HEK293 (cell line): ENCODE measurements around the gene MRPL11.

Source experiments
- CTCF ChIA-PET: fragments of 350-600 bp; formaldehyde crosslinking; extraction: SDS; loops from one replicate; lab custom pipeline; 2021; ENCODE audit warnings: antibody characterized with exemption; lab: Yijun Ruan, JAX
- POLR2A ChIA-PET: fragments of 300-600 bp; formaldehyde crosslinking; extraction: SDS; loops from one replicate; lab custom pipeline; 2020; ENCODE audit warnings: antibody characterized with exemption, inconsistent platforms; lab: Yijun Ruan, JAX
- H3K27ac ChIP-seq: fragments of 200-500 bp; sonication (Bioruptor generic); 2 replicates; pipeline ENCODE4 v1.5.1; 2014; ENCODE audit warnings: low read depth, low read length, control low read depth, inconsistent platforms; ENCODE audit errors: extremely low read depth
- H3K36me3 ChIP-seq, 2 experiments: fragments of 200-500 bp in 1 of 2; sonication (Bioruptor generic) in 1 of 2; 1 replicate in 1 of 2; 2 replicates in 1 of 2; pipeline ENCODE4 v1.5.1; 2014 to 2017; ENCODE audit warnings: inconsistent platforms in 2 of 2, low read length in 2 of 2; ENCODE audit not compliant: control insufficient read depth in 2 of 2, insufficient read depth in 1 of 2
- H3K4me1 ChIP-seq: fragments of 200-500 bp; sonication (Bioruptor generic); 2 replicates; pipeline ENCODE4 v1.5.1; 2014; ENCODE audit warnings: mild to moderate bottlenecking, low read length, inconsistent platforms; ENCODE audit not compliant: control insufficient read depth, insufficient read depth
- H3K4me3 ChIP-seq: 2 replicates; pipeline ENCODE4 v1.5.1; 2011; ENCODE audit warnings: low read depth, mild to moderate bottlenecking, control low read depth, low read length, moderate library complexity
- H3K9me3 ChIP-seq: fragments of 200-500 bp; sonication (Bioruptor generic); 2 replicates; pipeline ENCODE4 v1.5.1; 2014; ENCODE audit warnings: low read depth, low read length, inconsistent platforms; ENCODE audit not compliant: control insufficient read depth, insufficient read depth
- SCRT2 ChIP-seq: fragments of 450-650 bp; formaldehyde crosslinking; IDR thresholded peaks from 2 replicates; pipeline ENCODE4 v1.5.1; 2016; ENCODE audit warnings: missing biosample characterization, missing genetic modification characterization
- ZBTB17 ChIP-seq: fragments of 450-650 bp; formaldehyde crosslinking; IDR thresholded peaks from 2 replicates; pipeline ENCODE4 v1.5.1; 2016; ENCODE audit warnings: missing biosample characterization, missing genetic modification characterization
- ZNF341 ChIP-seq: fragments of 450-650 bp; formaldehyde crosslinking; IDR thresholded peaks from 2 replicates; pipeline ENCODE4; 2016; ENCODE audit warnings: low read depth, missing biosample characterization, missing genetic modification characterization
- ZNF600 ChIP-seq: fragments of 450-650 bp; formaldehyde crosslinking; IDR thresholded peaks from 2 replicates; pipeline ENCODE4 v1.5.1; 2016; ENCODE audit warnings: missing biosample characterization, missing genetic modification characterization
- ZNF654 ChIP-seq: fragments of 450-650 bp; formaldehyde crosslinking; IDR thresholded peaks from 2 replicates; pipeline ENCODE4 v1.5.1; 2016; ENCODE audit warnings: low read depth, missing biosample characterization, missing genetic modification characterization
- ZNF701 ChIP-seq: fragments of 450-650 bp; formaldehyde crosslinking; IDR thresholded peaks from 2 replicates; pipeline ENCODE4 v1.5.1; 2016; ENCODE audit warnings: missing biosample characterization, missing genetic modification characterization
- ZNF830 ChIP-seq: fragments of 450-650 bp; IDR thresholded peaks from 2 replicates; pipeline ENCODE4 v1.5.0; 2018; ENCODE audit warnings: missing biosample characterization, missing genetic modification characterization, low read depth, mild to moderate bottlenecking, moderate library complexity
- TF ChIP-seq, protein P1 (sequence below): fragments of 450-650 bp; formaldehyde crosslinking; IDR thresholded peaks from 2 replicates; pipeline ENCODE4 v1.5.1; 2016; ENCODE audit warnings: missing biosample characterization, missing genetic modification characterization, borderline replicate concordance
- TF ChIP-seq, protein P2 (sequence below): fragments of 450-650 bp; formaldehyde crosslinking; IDR thresholded peaks from 2 replicates; pipeline ENCODE4 v1.5.1; 2016; ENCODE audit warnings: missing biosample characterization, missing genetic modification characterization, low read depth
- TF ChIP-seq, protein P3 (sequence below): fragments of 450-650 bp; formaldehyde crosslinking; IDR thresholded peaks from 2 replicates; pipeline ENCODE4 v1.5.1; 2016; ENCODE audit warnings: missing biosample characterization, missing genetic modification characterization
- TF ChIP-seq, protein P4 (sequence below): fragments of 450-650 bp; formaldehyde crosslinking; IDR thresholded peaks from 2 replicates; pipeline ENCODE4 v1.5.1; 2016; ENCODE audit warnings: missing biosample characterization, missing genetic modification characterization

Gene MRPL11

DNA sequence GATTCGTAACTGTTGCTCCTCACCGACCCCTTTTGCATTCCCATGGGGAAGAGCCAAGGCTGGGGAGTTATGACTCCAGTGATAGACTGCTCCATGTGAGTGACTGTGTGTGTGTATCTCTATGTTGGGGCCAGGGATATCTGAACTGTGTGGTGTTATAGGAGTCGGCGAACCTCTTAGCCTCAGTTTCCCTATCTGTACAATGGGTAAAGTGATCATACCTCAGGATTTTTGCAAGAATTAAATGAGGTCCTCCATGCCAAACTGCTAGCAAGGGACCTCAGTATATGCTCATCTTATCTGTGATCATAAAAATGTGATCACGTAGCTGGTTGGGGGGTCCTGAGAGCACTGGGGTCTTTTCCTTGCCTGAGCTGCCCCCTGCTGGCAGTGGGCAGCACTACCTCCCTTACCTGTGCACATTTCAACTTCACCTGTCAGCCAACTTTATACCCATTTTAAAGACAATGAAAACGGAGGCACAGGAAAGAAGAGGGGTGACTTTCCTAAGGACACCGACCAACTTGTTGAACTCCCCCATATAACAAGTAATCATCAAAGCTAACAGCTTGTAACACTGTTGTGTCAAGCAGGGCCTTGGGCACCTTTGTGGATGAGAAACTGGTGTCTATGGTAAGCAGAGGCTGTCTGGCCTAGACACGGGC lies 40.2 kb upstream of the MRPL11 start (continued):
- no peak for TF ChIP-seq ZNF830
- peak; percentile 33; the same call in 1 of the 2 replicates for TF ChIP-seq ZNF654 (tag by site-specific recombination)
- no peak for TF ChIP-seq ZNF600 (tag by site-specific recombination)
- 0 out of 2 replicates have a peak, but pooled peaks have one; percentile 20 for TF ChIP-seq SCRT2 (tag by site-specific recombination)

DNA sequence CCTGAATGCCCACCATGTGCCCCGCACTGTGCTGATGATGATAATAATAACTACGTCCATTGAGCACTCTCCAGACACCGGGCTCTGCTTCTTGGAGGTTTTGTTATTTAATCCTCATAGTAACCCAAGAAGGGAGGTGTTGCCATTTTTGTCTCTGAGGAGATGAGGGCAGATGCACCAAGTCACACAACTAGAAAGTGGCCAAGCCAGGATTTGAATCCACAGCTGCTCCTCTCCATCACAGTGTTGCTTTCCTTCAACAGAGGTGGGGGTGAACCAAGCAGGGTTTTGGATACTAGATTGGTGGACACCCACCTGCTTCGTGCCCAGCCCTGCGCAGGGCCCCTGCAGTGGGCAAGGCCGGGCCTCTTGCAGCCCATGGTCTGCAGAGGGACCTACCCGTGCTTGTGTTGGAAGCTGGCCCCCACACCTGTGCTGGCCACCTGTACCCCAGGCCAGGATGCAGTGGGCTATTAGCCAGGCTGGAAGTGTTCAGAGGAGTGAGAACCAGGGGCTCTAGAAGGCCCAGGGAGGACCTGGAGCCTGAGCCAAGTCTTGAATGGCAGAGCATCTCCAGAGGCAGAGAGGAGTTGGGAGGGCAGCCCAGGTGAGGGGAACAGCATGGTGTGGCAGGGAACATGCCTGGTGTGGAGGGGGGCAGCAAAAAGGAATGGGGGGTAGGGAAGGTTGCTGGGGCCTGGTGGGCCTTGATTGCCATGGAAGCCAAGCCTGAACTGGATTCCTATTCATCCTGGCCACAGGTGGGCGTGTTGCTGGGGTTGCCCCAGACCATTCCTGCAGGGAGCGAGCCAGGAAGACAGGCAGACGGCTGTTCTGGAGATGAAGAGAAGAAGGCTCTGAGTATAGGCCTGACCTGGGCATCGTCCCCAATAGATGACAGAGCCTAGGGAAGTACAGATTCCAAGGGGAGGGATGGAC lies 38.9 kb upstream of the MRPL11 start:
- Histone ChIP-seq H3K4me3 (no peak overlapping the region), H3K36me3 (peaks cover 0 to 36% of the 10 kb centered on the region in 2 experiments; a peak in 2 of 3 replicates)
- POLR2A ChIA-PET = interaction anchor here (3.1 to 3.6 kb wide), 2 partner anchors 9 to 38 kb away, joined by 17 to 64 read pairs; partner anchors contain the start of genes MRPL11 and PELI3
- CTCF ChIA-PET = interaction anchor here (0.8 to 2.6 kb wide), 3 partner anchors 8 to 201 kb away, joined by 4 to 20 read pairs (median 9); partner anchors contain the start of gene RBM4B
- TF ChIP-seq, protein P1, sequence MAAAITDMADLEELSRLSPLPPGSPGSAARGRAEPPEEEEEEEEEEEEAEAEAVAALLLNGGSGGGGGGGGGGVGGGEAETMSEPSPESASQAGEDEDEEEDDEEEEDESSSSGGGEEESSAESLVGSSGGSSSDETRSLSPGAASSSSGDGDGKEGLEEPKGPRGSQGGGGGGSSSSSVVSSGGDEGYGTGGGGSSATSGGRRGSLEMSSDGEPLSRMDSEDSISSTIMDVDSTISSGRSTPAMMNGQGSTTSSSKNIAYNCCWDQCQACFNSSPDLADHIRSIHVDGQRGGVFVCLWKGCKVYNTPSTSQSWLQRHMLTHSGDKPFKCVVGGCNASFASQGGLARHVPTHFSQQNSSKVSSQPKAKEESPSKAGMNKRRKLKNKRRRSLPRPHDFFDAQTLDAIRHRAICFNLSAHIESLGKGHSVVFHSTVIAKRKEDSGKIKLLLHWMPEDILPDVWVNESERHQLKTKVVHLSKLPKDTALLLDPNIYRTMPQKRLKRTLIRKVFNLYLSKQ (tag by site-specific recombination) = no peak
- peak; percentile 56; the same call in 1 of the 2 replicates for TF ChIP-seq SCRT2 (tag by site-specific recombination)
- TF ChIP-seq ZNF341 (tag by site-specific recombination) = peak; percentile 58
- TF ChIP-seq, all 188 proteins: peak for 2
- H3K27ac ChIP-seq = no peak overlapping the region
- H3K9me3 ChIP-seq = no peaks in the 10 kb centered on the region
- no peaks in the 10 kb centered on the region for H3K4me1 ChIP-seq

DNA sequence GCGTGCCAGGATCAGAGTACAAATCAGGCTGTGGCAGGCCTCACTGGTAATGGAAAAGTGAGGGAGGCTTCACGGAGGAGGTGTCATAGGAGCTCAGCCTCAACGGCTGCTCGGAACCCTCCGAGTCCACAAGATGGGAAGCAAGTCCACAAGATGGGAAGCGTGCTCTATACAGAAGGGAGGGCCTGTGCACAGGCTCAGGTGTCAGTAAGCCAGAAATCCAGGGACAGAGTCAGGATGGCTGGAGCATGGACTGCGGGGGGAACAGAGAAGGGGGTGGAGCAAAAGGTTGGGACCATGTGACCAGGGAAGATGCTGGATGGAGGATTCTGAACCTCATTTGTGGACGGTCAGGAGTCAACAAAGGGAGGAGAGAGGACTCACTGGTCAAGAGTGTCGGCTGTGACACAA lies 38.2 kb upstream of the MRPL11 start:
- Histone ChIP-seq H3K4me3 (no peak overlapping the region), H3K9me3 (no peaks in the 10 kb centered on the region), H3K27ac (no peak overlapping the region), H3K4me1 (no peaks in the 10 kb centered on the region)
- CTCF ChIA-PET = interaction anchor here (0.8 kb wide), 1 partner anchor 68 kb away, joined by 4 read pairs; no protein-coding TSS in a partner anchor
- POLR2A ChIA-PET = interaction anchor here (0.9 kb wide), 1 partner anchor 10 kb away, joined by 7 read pairs; the partner anchor contains the start of gene PELI3
- TF ChIP-seq, protein P2, sequence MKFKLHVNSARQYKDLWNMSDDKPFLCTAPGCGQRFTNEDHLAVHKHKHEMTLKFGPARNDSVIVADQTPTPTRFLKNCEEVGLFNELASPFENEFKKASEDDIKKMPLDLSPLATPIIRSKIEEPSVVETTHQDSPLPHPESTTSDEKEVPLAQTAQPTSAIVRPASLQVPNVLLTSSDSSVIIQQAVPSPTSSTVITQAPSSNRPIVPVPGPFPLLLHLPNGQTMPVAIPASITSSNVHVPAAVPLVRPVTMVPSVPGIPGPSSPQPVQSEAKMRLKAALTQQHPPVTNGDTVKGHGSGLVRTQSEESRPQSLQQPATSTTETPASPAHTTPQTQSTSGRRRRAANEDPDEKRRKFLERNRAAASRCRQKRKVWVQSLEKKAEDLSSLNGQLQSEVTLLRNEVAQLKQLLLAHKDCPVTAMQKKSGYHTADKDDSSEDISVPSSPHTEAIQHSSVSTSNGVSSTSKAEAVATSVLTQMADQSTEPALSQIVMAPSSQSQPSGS (tag by site-specific recombination) = no peak
- TF ChIP-seq ZBTB17 (tag by site-specific recombination) (0 out of 2 replicates have a peak, but pooled peaks have one; percentile 25), ZNF701 (tag by site-specific recombination) (no peak)
- TF ChIP-seq, protein P3, sequence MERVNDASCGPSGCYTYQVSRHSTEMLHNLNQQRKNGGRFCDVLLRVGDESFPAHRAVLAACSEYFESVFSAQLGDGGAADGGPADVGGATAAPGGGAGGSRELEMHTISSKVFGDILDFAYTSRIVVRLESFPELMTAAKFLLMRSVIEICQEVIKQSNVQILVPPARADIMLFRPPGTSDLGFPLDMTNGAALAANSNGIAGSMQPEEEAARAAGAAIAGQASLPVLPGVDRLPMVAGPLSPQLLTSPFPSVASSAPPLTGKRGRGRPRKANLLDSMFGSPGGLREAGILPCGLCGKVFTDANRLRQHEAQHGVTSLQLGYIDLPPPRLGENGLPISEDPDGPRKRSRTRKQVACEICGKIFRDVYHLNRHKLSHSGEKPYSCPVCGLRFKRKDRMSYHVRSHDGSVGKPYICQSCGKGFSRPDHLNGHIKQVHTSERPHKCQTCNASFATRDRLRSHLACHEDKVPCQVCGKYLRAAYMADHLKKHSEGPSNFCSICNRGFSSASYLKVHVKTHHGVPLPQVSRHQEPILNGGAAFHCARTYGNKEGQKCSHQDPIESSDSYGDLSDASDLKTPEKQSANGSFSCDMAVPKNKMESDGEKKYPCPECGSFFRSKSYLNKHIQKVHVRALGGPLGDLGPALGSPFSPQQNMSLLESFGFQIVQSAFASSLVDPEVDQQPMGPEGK (tag by site-specific recombination) = peak; percentile 35; the same call in 1 of the 2 replicates
- TF ChIP-seq, protein P4, sequence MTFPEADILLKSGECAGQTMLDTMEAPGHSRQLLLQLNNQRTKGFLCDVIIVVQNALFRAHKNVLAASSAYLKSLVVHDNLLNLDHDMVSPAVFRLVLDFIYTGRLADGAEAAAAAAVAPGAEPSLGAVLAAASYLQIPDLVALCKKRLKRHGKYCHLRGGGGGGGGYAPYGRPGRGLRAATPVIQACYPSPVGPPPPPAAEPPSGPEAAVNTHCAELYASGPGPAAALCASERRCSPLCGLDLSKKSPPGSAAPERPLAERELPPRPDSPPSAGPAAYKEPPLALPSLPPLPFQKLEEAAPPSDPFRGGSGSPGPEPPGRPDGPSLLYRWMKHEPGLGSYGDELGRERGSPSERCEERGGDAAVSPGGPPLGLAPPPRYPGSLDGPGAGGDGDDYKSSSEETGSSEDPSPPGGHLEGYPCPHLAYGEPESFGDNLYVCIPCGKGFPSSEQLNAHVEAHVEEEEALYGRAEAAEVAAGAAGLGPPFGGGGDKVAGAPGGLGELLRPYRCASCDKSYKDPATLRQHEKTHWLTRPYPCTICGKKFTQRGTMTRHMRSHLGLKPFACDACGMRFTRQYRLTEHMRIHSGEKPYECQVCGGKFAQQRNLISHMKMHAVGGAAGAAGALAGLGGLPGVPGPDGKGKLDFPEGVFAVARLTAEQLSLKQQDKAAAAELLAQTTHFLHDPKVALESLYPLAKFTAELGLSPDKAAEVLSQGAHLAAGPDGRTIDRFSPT (tag by site-specific recombination) = no peak
- TF ChIP-seq, all 188 proteins: peak for 2
- peaks cover 0 to 35% of the 10 kb centered on the region in 2 experiments; a peak in 2 of 3 replicates for H3K36me3 ChIP-seq
